Urothelium cell line (cell line): ENCODE results near the gene RNASEH1.
"Not testable (repeated sequence)": the region's sequence is repeated elsewhere in the genome, so short reads cannot be mapped to it uniquely, and the experiment has no call there.

Experiments used
- DNase-seq: peaks from one replicate; pipeline ENCODE4 v3.0.0; 2011; ENCODE audit warnings: low spot score, mixed read lengths
- FAIRE-seq: peaks from 2 replicates; lab custom pipeline; 2011; peaks lifted over from hg19 to GRCh38; lab: Jason Lieb, UNC

The RNASEH1 gene

GRCh38 chr2:3594493-3595281 is 36.6 kb upstream of the RNASEH1 start, which contains the start of gene COLEC11:
COLEC11 (plus strand) TSS chr2:3595112; CDS start chr2:3604341, 9,229 bp downstream.
- DNase-seq (no peak), FAIRE-seq (no peak)

- FAIRE-seq (no peak), DNase-seq (no peak)
Measured at GRCh38 chr2:3589086-3589485, 31.0 kb upstream of the RNASEH1 start.

- DNase-seq (no peak), FAIRE-seq (no peak)
Measured at GRCh38 chr2:3588084-3588483, 30.0 kb upstream of the RNASEH1 start.

- FAIRE-seq (no peak), DNase-seq (no peak)
Measured at GRCh38 chr2:3587432-3587831, 29.3 kb upstream of the RNASEH1 start.

- DNase-seq (no peak), FAIRE-seq (no peak)
Measured at GRCh38 chr2:3587021-3587420, 28.9 kb upstream of the RNASEH1 start.

- FAIRE-seq, result no peak
- DNase-seq, result no peak
Measured at GRCh38 chr2:3586220-3586619, 28.1 kb upstream of the RNASEH1 start.

GRCh38 chr2:3585261-3586109 is 27.4 kb upstream of the RNASEH1 start:
- FAIRE-seq (no peak), DNase-seq (no peak)

- no peak for FAIRE-seq
- DNase-seq, result no peak
Measured at GRCh38 chr2:3584608-3585260, 26.6 kb upstream of the RNASEH1 start.

GRCh38 chr2:3584076-3584475 is 25.9 kb upstream of the RNASEH1 start:
- no peak for DNase-seq
- FAIRE-seq, result no peak

GRCh38 chr2:3581367-3582262 is 23.5 kb upstream of the RNASEH1 start:
- FAIRE-seq (no peak), DNase-seq (no peak)

GRCh38 chr2:3580449-3580848 is 22.3 kb upstream of the RNASEH1 start:
- DNase-seq, result no peak
- FAIRE-seq, result no peak

GRCh38 chr2:3578987-3579386 is 20.9 kb upstream of the RNASEH1 start:
- FAIRE-seq, result no peak
- DNase-seq, result no peak

- not testable (repeated sequence) for DNase-seq, FAIRE-seq
Measured at GRCh38 chr2:3576263-3576630, 18.1 kb upstream of the RNASEH1 start.

GRCh38 chr2:3575534-3576262 is 17.6 kb upstream of the RNASEH1 start:
- no peak for FAIRE-seq
- no peak for DNase-seq

GRCh38 chr2:3574155-3574554 is 16.0 kb upstream of the RNASEH1 start:
- FAIRE-seq (no peak), DNase-seq (no peak)

- DNase-seq, result no peak
- no peak for FAIRE-seq
Measured at GRCh38 chr2:3572620-3573019, 14.5 kb upstream of the RNASEH1 start.

- peak; percentile 28 for DNase-seq
- no peak for FAIRE-seq
Measured at GRCh38 chr2:3571284-3571683, 13.2 kb upstream of the RNASEH1 start.

- not testable (repeated sequence) for DNase-seq, FAIRE-seq
Measured at GRCh38 chr2:3569656-3570055, 11.5 kb upstream of the RNASEH1 start.

GRCh38 chr2:3566806-3567205 is 8.7 kb upstream of the RNASEH1 start:
- FAIRE-seq (no peak), DNase-seq (no peak)

- no peak for FAIRE-seq
- DNase-seq, result no peak
Measured at GRCh38 chr2:3565117-3565516, 7.0 kb upstream of the RNASEH1 start.
